Astrocyte of the cerebellum (primary cell): ENCODE measurements around the gene NEUROD1.
A peak's percentile ranks its signal among the peaks of the same experiment; 100 is the strongest.
"Not testable (repeated sequence)": the region's sequence is repeated elsewhere in the genome, so short reads cannot be mapped to it uniquely, and the experiment has no call there.

Experiments used
- DNase-seq: peaks from one replicate; pipeline ENCODE4 v3.0.0-alpha.2; 2011; ENCODE audit warnings: low read depth
- H3K4me3 ChIP-seq: 2 replicates; pipeline ENCODE4 v1.5.1; 2011; ENCODE audit warnings: mild to moderate bottlenecking, low read depth, low read length, moderate library complexity
- in situ Hi-C: cut with HindIII; loops from 2 replicates; pipeline ENCODE4 v1.10.0; 2017; ENCODE audit warnings: low sequenced_read_pairs
- TF ChIP-seq, protein P1 (sequence below): IDR thresholded peaks from 2 replicates; pipeline ENCODE4 v1.5.1; 2012; ENCODE audit warnings: low read length, low read depth, moderate library complexity, mild to moderate bottlenecking; ENCODE audit errors: missing control alignments

Gene NEUROD1

DNA sequence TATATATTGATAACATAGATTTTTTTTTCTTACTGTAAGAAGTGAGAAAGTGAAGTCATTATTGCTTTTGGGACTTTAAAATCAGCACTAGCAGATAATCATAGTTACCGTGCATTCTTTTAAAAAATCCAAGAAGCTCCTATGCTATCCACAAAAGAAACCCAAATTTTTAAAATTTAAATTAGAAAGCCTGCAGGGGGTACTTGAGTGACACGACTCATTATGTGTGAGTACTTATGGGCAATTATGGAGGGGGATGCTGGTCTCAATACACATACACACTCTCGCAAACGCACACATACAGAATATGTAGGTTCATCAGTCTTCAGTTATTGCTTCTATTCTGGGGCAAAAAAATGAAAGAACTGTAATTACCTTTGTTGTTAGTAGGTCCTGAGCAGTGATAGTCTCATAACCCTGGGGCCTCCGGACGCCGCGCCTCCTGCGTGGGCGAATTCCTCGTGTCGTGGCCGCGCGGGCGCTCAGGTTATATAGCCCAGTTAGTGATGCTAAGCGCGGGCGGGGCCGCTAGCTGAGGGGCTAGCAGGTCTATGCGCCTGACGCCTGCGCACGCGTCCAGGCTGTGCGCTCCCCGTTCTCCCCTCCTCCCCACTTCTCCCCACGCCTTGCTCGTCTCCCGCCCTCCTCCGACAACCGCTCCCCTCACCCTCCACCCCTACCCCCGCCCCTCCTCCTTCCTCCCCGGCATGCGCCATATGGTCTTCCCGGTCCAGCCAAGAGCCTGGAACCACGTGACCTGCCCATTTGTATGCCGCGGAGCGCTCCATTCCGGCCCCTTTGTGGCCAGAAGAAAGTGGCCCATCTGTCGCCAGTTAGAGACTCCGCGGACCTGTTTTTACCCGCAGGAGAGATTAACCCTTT lies at the start of gene NEUROD1:
TSS of gene NEUROD1 (minus strand) at position 463 of the 882 bp plus-strand sequence. CDS start 1,657 bp downstream, outside the sequence.
- in situ Hi-C loops: no loop called here
- peak within 1 kb of the TSS; percentile 22 for H3K4me3 ChIP-seq
- TF ChIP-seq, protein P1, sequence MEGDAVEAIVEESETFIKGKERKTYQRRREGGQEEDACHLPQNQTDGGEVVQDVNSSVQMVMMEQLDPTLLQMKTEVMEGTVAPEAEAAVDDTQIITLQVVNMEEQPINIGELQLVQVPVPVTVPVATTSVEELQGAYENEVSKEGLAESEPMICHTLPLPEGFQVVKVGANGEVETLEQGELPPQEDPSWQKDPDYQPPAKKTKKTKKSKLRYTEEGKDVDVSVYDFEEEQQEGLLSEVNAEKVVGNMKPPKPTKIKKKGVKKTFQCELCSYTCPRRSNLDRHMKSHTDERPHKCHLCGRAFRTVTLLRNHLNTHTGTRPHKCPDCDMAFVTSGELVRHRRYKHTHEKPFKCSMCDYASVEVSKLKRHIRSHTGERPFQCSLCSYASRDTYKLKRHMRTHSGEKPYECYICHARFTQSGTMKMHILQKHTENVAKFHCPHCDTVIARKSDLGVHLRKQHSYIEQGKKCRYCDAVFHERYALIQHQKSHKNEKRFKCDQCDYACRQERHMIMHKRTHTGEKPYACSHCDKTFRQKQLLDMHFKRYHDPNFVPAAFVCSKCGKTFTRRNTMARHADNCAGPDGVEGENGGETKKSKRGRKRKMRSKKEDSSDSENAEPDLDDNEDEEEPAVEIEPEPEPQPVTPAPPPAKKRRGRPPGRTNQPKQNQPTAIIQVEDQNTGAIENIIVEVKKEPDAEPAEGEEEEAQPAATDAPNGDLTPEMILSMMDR: no peak
- DNase-seq: no peak

DNA sequence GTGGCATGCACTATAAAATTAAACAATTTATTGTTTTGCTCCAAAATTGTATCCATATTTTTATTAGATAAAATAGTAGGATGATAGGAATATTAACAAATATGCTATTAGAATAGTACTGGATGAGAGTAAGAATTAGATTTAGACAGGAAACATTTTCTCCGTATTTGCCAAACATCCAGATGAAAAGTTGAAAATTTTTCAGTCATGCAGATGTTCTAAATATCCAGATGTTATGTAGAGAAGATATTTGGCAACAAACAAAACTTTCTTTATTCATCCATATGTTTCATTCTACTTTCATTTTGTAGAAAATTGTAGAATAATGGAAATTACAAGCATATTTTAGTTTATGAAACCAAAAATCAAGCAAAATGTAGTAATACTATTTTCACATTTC lies 45.2 kb upstream of the NEUROD1 start:
- TF ChIP-seq, protein P1: no peak
- H3K4me3 ChIP-seq: no peak overlapping the region
- in situ Hi-C loops: no loop called here
- no peak for DNase-seq

DNA sequence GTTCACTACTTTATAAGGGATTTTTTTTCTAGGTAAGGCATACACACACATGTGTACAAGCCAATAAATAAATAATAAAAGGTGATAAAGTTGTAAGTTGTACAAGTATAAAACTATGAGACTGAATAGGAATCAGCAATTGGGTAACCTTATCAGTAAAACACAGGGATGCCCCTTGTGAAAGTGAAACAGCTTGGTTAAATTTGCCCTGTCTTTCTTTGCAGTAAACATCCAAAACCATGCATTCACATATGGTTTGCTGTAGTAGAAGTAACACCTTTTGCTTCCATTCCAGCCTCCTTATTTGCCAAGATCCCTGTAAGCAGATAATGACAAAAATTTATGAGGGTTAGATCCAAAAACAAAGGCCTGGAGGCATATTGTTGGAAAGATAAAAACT lies 44.3 kb upstream of the NEUROD1 start:
- in situ Hi-C loops: no loop called here
- H3K4me3 ChIP-seq: no peak overlapping the region
- TF ChIP-seq, protein P1: no peak
- DNase-seq: no peak

DNA sequence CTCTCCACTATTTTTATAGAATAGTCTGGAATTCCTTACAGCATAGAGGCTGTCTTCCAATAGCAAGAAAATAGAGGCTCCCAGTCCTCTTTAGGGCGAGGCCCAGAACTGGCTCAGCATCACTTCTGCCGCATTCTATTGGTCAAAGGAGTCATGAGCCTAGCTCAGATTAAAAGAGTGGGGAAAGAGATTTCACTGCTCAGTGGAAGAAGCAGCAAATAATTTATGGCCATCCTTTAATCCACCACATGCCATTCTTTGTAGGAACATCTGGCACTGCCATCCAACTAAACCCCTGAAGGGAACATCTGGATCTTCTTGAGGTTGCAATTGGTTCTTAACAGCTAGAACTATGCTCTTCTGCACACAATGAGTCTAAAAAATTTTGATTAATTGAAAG lies 43.4 kb upstream of the NEUROD1 start:
- no peak overlapping the region for H3K4me3 ChIP-seq
- in situ Hi-C loops: no loop called here
- no peak for DNase-seq
- TF ChIP-seq, protein P1: no peak

DNA sequence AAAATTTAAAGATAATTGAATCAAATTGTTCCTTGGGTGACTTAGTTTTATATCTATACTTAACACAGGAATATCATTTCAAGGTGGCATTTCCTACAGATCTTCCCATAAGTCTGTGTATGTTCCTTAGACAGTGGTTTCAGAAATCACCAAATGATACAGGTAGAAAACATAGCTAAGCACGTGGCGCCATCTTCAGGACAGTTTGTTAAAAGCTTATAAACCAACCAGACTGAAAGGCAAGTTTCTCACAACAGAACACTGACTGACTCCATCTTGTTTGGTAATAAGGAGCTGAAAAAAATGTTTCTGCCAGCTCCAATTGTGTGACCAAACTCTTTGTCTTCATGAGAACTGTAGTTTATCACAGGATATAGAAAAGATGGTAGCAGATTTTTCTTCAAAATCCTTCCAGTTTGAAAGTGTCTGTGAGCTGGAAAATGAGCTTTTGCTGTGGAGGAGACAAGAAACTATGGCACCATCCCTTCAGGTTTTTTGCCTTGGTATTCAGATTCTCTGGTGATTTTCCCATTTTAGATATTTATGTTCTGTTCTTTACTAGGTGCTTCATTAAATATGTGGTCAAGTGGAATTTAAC lies 34.8 kb upstream of the NEUROD1 start:
- in situ Hi-C loops: no loop called here
- H3K4me3 ChIP-seq: no peak overlapping the region
- TF ChIP-seq, protein P1: peak; percentile 62
- DNase-seq: peak; percentile 78

DNA sequence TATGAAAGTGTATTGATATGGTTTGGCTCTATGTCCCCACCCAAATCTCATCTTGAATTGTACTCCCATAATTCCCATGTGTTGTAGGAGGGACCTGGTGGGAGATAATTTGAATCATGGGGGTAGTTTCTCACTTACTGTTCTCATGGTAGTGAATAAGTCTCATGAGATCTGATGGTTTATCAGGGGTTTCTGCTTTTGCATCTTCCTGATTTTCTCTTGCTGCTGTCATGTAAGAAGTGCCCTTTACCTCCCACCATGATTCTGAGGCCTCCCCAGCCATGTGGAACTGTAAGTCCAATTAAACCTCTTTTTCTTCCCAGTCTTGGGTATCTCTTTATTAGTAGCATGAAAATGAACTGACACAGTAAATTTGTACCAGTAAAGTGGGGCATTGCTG lies 30.7 kb upstream of the NEUROD1 start:
- in situ Hi-C loops, DNase-seq, H3K4me3 ChIP-seq: not testable (repeated sequence)

DNA sequence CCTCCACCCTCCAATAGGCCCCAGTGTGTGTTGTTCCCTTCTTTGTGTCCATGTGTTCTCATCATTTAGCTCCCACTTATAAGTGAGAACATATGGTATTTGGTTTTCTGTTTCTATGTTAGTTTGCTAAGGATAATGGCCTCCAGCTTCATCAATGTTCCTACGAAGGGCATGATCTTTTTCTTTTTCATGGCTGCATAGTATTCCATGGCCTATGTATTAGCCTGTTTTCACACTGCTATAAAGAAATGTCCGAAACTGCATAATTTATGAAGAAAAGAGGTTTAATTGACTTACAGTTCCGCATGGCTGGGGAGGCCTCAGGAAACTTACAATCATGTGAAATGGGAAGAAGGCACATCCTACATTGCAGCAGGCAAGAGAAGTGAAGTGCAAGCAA lies 22.2 kb upstream of the NEUROD1 start:
- H3K4me3 ChIP-seq, DNase-seq, in situ Hi-C loops: not testable (repeated sequence)
